MM.1S (cell line): ENCODE results near the gene CREB3L2.

ENCODE experiments used
- DNase-seq: peaks from one replicate; pipeline ENCODE4 v3.0.0-alpha.2; 2015
- H2AFZ ChIP-seq: fragments of 300-600 bp; sonication (generic); 2 replicates; pipeline ENCODE4 v1.6.0; 2016; ENCODE audit warnings: antibody characterized with exemption, low read length
- H3F3A ChIP-seq: fragments of 300-600 bp; sonication (generic); 2 replicates; pipeline ENCODE4 v1.6.1; 2016; ENCODE audit warnings: mild to moderate bottlenecking, antibody characterized with exemption, low read length, moderate library complexity, mixed read lengths; ENCODE audit not compliant: insufficient read depth
- H3K27ac ChIP-seq: fragments of 300-600 bp; sonication (generic); 2 replicates; pipeline ENCODE4 v1.5.1; 2016; ENCODE audit warnings: mild to moderate bottlenecking, low read length
- H3K27me3 ChIP-seq: fragments of 300-600 bp; sonication (generic); replicated peaks from 2 replicates; pipeline ENCODE4 v1.6.0; 2016; ENCODE audit warnings: low read length; ENCODE audit not compliant: insufficient read depth
- H3K36me3 ChIP-seq: fragments of 300-600 bp; sonication (generic); replicated peaks from 2 replicates; pipeline ENCODE4 v1.6.1; 2016; ENCODE audit warnings: mild to moderate bottlenecking, low read length, mixed read lengths; ENCODE audit not compliant: insufficient read depth
- H3K4me1 ChIP-seq: fragments of 300-600 bp; sonication (generic); 2 replicates; pipeline ENCODE4 v1.6.1; 2016; ENCODE audit warnings: low read length, mixed read lengths
- H3K4me2 ChIP-seq: fragments of 300-600 bp; sonication (generic); 2 replicates; pipeline ENCODE4 v1.6.0; 2016; ENCODE audit warnings: low read depth, low read length
- H3K4me3 ChIP-seq: fragments of 300-600 bp; sonication (generic); 2 replicates; pipeline ENCODE4 v1.5.1; 2016; ENCODE audit warnings: low read length, mixed read lengths
- H3K79me2 ChIP-seq: fragments of 300-600 bp; sonication (generic); 2 replicates; pipeline ENCODE4 v1.6.1; 2016; ENCODE audit warnings: mixed run types, low read length, mixed read lengths
- H3K9ac ChIP-seq: fragments of 300-600 bp; sonication (generic); 2 replicates; pipeline ENCODE4 v1.6.1; 2016; ENCODE audit warnings: low read length, mixed read lengths
- H3K9me2 ChIP-seq: fragments of 300-600 bp; sonication (generic); replicated peaks from 2 replicates; pipeline ENCODE4 v1.6.1; 2016; ENCODE audit warnings: mild to moderate bottlenecking, low read length, mixed read lengths; ENCODE audit not compliant: insufficient read depth
- H3K9me3 ChIP-seq: fragments of 300-600 bp; sonication (generic); replicated peaks from 2 replicates; pipeline ENCODE4 v1.6.1; 2016; ENCODE audit warnings: mild to moderate bottlenecking, low read length, mixed read lengths; ENCODE audit not compliant: insufficient read depth
- H4K20me1 ChIP-seq: fragments of 300-600 bp; sonication (generic); 2 replicates; pipeline ENCODE4 v1.6.1; 2016; ENCODE audit warnings: mild to moderate bottlenecking, low read length, moderate library complexity, mixed read lengths; ENCODE audit not compliant: insufficient read depth
- EZH2 ChIP-seq: fragments of 300-600 bp; sonication (generic); optimal IDR thresholded peaks from 2 replicates; pipeline ENCODE3; 2017; ENCODE audit warnings: low read depth, mild to moderate bottlenecking, antibody characterized with exemption, low read length, mixed read lengths
- EZH2phosphoT487 ChIP-seq: fragments of 300-600 bp; sonication (generic); IDR thresholded peaks from 2 replicates; pipeline ENCODE4 v1.6.1; 2018; ENCODE audit warnings: antibody characterized with exemption, low read length
- TF ChIP-seq, protein P1 (sequence below): fragments of 300-600 bp; sonication (generic); IDR thresholded peaks from 2 replicates; pipeline ENCODE4 v1.5.1; 2016; ENCODE audit warnings: antibody characterized with exemption, low read length, mixed read lengths

Gene CREB3L2

DNA sequence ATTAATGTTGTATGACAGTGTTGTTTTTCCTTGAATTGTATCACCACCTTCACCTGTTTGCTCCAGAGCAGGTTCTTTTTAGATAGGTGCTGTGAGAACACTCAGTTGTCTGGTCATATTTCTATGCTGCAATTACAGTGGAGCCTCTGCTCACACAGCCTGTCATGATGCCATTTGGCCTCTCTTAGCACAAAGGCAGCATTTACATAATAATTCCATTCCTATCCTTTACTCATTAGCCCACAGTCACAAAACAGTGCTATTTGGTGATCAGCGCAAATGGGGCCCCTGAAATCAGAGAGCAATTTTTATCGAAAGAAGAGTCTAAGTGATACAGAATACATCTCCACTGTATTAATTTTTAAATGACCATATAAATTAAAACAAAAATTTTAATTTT lies 141.3 kb downstream of the CREB3L2 start:
- Histone ChIP-seq H3K4me1 (no peaks in the 10 kb centered on the region), H3K36me3 (no peaks in the 10 kb centered on the region), H2AFZ (no peak overlapping the region), H4K20me1 (no peaks in the 10 kb centered on the region), H3K9me2 (no peaks in the 10 kb centered on the region), H3F3A (no peaks in the 10 kb centered on the region), H3K4me3 (no peak overlapping the region), H3K79me2 (no peaks in the 10 kb centered on the region), H3K27me3 (no peaks in the 10 kb centered on the region), H3K27ac (no peak overlapping the region), H3K4me2 (no peak overlapping the region), H3K9ac (no peak overlapping the region), H3K9me3 (no peaks in the 10 kb centered on the region)
- TF ChIP-seq EZH2 (no peak), EZH2phosphoT487 (no peak)
- TF ChIP-seq, protein P1, sequence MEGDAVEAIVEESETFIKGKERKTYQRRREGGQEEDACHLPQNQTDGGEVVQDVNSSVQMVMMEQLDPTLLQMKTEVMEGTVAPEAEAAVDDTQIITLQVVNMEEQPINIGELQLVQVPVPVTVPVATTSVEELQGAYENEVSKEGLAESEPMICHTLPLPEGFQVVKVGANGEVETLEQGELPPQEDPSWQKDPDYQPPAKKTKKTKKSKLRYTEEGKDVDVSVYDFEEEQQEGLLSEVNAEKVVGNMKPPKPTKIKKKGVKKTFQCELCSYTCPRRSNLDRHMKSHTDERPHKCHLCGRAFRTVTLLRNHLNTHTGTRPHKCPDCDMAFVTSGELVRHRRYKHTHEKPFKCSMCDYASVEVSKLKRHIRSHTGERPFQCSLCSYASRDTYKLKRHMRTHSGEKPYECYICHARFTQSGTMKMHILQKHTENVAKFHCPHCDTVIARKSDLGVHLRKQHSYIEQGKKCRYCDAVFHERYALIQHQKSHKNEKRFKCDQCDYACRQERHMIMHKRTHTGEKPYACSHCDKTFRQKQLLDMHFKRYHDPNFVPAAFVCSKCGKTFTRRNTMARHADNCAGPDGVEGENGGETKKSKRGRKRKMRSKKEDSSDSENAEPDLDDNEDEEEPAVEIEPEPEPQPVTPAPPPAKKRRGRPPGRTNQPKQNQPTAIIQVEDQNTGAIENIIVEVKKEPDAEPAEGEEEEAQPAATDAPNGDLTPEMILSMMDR = no peak
- DNase-seq = no peak

DNA sequence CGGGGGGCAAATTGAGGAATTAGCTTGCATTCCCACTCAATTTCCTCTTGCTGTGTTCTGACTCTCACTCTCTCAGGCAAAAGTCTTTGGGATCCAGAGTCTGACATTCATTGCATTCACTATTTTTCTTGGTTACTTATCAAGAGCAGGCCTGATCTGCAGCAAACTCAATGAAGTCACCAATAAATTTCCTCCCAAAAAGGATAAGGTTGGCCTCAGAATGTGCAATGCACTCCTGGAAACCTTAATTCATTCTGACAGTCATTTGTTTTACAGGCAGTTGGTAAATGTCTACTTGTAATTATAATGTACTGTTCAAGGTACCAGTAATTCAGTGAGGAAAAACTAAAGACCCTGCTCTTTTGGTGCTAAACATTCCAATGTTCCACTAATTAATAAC lies 148.8 kb downstream of the CREB3L2 start:
- no peak overlapping the region for H3K27ac ChIP-seq
- no peak for DNase-seq

GRCh38 chr7:137852108-137852507 lies 149.8 kb downstream of the CREB3L2 start:
- Histone ChIP-seq H4K20me1 (no peaks in the 10 kb centered on the region), H3F3A (no peaks in the 10 kb centered on the region), H3K27me3 (no peaks in the 10 kb centered on the region), H3K79me2 (no peaks in the 10 kb centered on the region), H3K4me3 (no peak overlapping the region), H3K4me1 (no peaks in the 10 kb centered on the region), H2AFZ (no peak overlapping the region), H3K4me2 (no peak overlapping the region), H3K27ac (no peak overlapping the region), H3K9ac (no peak overlapping the region), H3K9me2 (no peaks in the 10 kb centered on the region), H3K9me3 (no peaks in the 10 kb centered on the region), H3K36me3 (no peaks in the 10 kb centered on the region)
- no peak for DNase-seq
- TF ChIP-seq EZH2phosphoT487 (no peak), EZH2 (no peak)
- TF ChIP-seq, protein P1 = no peak

More for the DNA sequence above, 148.8 kb downstream of the CREB3L2 start:
- Histone ChIP-seq H3F3A (no peaks in the 10 kb centered on the region), H3K27me3 (no peaks in the 10 kb centered on the region), H3K4me2 (no peak overlapping the region), H3K4me3 (no peak overlapping the region), H3K36me3 (no peaks in the 10 kb centered on the region), H3K4me1 (no peaks in the 10 kb centered on the region), H2AFZ (no peak overlapping the region), H3K9me2 (no peaks in the 10 kb centered on the region), H3K79me2 (no peaks in the 10 kb centered on the region), H3K9me3 (no peaks in the 10 kb centered on the region), H4K20me1 (no peaks in the 10 kb centered on the region), H3K9ac (no peak overlapping the region)
- no peak for TF ChIP-seq EZH2
- TF ChIP-seq, protein P1 = no peak
- TF ChIP-seq EZH2phosphoT487 = no peak
